Lung (tissue), 12 donors: ENCODE data around the gene PTPN3. TPM values are rescaled to one million over a fixed set of nuclear protein-coding genes. Genes with fewer than 3 reads are reported as not detected.

Experiments used
- ATAC-seq: fragments of 200-7000 bp; cut with Tn5 transposase; one replicate; pipeline ENCODE4 v1.9.1; 2020; ENCODE audit warnings: moderate number of reproducible peaks; ENCODE audit not compliant: insufficient read depth, low FRiP score
- DNase-seq, 3 donors: peaks; one replicate each; pipeline ENCODE4 v3.0.0-alpha.2; 2013 to 2017
- H3K27ac ChIP-seq, 2 donors: one replicate each; pipeline ENCODE4 v1.5.1; 2013; ENCODE audit warnings: mild to moderate bottlenecking in 2 of 2, moderate library complexity in 2 of 2, control low read depth in 1 of 2, inconsistent platforms in 1 of 2, low read depth in 1 of 2, low read length in 1 of 2
- H3K27me3 ChIP-seq, 3 donors: one replicate each; pipeline ENCODE4 v1.5.1; 2013; ENCODE audit warnings: low read length in 2 of 3; ENCODE audit not compliant: control insufficient read depth in 3 of 3, insufficient read depth in 3 of 3
- H3K36me3 ChIP-seq, 4 donors: one replicate each; pipeline ENCODE4 v1.5.1; 2013; ENCODE audit warnings: low read length in 4 of 4, mild to moderate bottlenecking in 1 of 4, moderate library complexity in 1 of 4; ENCODE audit not compliant: control insufficient read depth in 4 of 4, insufficient read depth in 4 of 4
- H3K4me1 ChIP-seq, 5 donors: one replicate each; pipeline ENCODE4 v1.5.1; 2013; ENCODE audit warnings: low read length in 5 of 5, mild to moderate bottlenecking in 2 of 5, moderate library complexity in 1 of 5; ENCODE audit not compliant: control insufficient read depth in 5 of 5, insufficient read depth in 5 of 5
- H3K4me3 ChIP-seq: one replicate; pipeline ENCODE4 v1.5.1; 2013; ENCODE audit warnings: mild to moderate bottlenecking, control low read depth, moderate library complexity
- H3K9ac ChIP-seq, 2 donors: one replicate each; pipeline ENCODE4 v1.5.1; 2013; ENCODE audit warnings: low read length in 2 of 2, control low read depth in 1 of 2; ENCODE audit not compliant: insufficient read depth in 1 of 2
- H3K9me3 ChIP-seq, 4 donors: one replicate each; pipeline ENCODE4 v1.5.1; 2013; ENCODE audit warnings: low read length in 3 of 4, mild to moderate bottlenecking in 1 of 4, moderate library complexity in 1 of 4; ENCODE audit not compliant: control insufficient read depth in 4 of 4, insufficient read depth in 3 of 4
- WGBS, 2 donors: extraction: QIAGEN DNeasy Blood & Tissue Kit; methylation state at CpG; one replicate each; pipeline ENCODE4 v1.1.7; 2013; 5-methylcytosine and 5-hydroxymethylcytosine counted together
- polyA plus RNA-seq, 2 donors: library from polyadenylated mRNA; stranded (reverse); fragments of 200-250 nt; gene quantifications; one replicate each; pipeline ENCODE4 v1.2.1, GENCODE V29; 2013
- total RNA-seq, 2 donors: library from RNA; depleted of rRNA in 1 of 2; stranded (reverse); fragments of >200 nt in 1 of 2; gene quantifications; one replicate each; pipeline ENCODE4 v1.2.1, GENCODE V29; 2014 to 2021
- TF ChIP-seq, protein P1 (sequence below): IDR thresholded peaks from 2 replicates; pipeline ENCODE4 v1.5.1; 2012; ENCODE audit warnings: mild to moderate bottlenecking; ENCODE audit errors: control extremely low read depth, extremely low read depth
- donor health status: control.
- donor health status: control.
- donor health status: Bipolar disorder and iron deficiency.
- donor health status: healthy.
- donor health status: DM: yes; HTN: yes; CAD: no.

PTPN3 gene
- total and polyA plus RNA-seq, 4 donors = 5.7 to 16.9 (median 11.2) TPM

DNA sequence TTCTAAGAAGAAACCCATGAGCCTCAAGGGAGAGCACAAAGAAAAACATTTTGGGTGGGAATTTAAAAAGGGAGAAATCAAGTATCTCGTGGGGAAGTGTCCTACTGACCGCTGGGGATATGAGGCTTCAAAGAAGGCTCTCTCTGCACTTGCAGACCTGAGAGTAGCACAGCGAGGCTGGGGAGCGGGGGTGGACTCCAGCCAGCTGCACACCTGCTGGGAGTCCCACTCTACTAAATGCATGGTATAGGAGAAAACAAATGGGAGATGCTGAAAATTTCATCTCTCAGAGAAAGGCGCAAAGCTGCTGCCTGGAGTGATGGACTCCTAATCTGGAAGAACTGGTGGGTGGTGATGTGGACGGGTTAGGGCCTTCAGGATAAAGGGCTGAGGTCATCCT is 110.3 kb downstream of the PTPN3 start:
- peaks cover 7 to 14% (median 8%) of the 10 kb centered on the region in 4 donors for H3K36me3 ChIP-seq
- H3K27ac ChIP-seq = no peak overlapping the region
- TF ChIP-seq, protein P1, sequence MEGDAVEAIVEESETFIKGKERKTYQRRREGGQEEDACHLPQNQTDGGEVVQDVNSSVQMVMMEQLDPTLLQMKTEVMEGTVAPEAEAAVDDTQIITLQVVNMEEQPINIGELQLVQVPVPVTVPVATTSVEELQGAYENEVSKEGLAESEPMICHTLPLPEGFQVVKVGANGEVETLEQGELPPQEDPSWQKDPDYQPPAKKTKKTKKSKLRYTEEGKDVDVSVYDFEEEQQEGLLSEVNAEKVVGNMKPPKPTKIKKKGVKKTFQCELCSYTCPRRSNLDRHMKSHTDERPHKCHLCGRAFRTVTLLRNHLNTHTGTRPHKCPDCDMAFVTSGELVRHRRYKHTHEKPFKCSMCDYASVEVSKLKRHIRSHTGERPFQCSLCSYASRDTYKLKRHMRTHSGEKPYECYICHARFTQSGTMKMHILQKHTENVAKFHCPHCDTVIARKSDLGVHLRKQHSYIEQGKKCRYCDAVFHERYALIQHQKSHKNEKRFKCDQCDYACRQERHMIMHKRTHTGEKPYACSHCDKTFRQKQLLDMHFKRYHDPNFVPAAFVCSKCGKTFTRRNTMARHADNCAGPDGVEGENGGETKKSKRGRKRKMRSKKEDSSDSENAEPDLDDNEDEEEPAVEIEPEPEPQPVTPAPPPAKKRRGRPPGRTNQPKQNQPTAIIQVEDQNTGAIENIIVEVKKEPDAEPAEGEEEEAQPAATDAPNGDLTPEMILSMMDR = no peak
- WGBS, 2 donors = 86% methylated on average over 6 of the region's 6 CpGs
- no peak overlapping the region for H3K9ac ChIP-seq
- H3K27me3 ChIP-seq = no peaks in the 10 kb centered on the region
- ATAC-seq (no peak), DNase-seq (no peak)
- peaks cover 0 to 4% (median 0%) of the 10 kb centered on the region in 5 donors for H3K4me1 ChIP-seq
- H3K4me3 ChIP-seq = no peak overlapping the region
- H3K9me3 ChIP-seq = no peaks in the 10 kb centered on the region

DNA sequence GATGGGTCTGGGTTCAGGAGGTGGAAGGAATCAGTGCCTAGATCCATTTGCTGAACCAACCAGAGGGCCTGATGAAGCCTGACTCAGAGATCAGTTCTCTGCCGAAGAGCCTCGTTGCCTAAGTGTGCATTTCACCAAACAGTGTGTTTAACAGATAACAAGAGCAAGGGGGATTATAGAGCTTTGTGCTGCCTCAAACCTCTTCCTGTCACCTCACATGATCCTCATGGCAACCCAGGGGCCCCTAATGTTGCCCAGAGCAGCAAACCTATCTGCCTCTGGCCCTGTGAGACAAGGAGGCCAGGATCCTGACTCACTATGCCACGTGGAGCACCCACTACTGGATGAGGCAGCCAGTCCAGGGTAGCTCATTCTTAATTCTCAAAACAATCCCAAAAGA is 110.9 kb downstream of the PTPN3 start:
- H3K36me3 ChIP-seq = peaks cover 7 to 14% (median 8%) of the 10 kb centered on the region in 4 donors
- WGBS, 2 donors = 66 to 73% methylated on average over 3 of the region's 3 CpGs

DNA sequence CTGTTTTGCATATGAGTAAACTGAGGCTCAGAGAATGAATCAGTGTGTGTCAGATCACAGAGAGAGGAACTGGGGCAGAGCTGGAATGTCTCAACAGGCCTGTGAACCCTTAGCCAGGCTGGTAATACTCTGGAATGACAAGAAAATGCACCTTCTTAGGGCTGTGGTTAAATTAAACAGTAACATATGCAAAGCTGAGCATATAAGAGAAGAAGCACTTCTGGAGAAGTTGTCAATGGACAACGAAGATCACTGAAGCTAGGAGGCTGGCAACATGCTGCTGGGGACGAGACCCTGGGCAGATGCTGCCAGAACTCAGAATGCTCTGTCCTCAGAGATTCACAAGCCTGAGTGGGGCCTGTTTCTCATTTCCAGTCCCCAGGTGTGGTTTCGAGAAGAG is 112.6 kb downstream of the PTPN3 start:
- ATAC-seq (no peak), DNase-seq (no peak)
- Histone ChIP-seq H3K9ac (no peak overlapping the region), H3K4me1 (no peaks in the 10 kb centered on the region), H3K36me3 (peaks cover 5 to 14% (median 14%) of the 10 kb centered on the region in 4 donors), H3K4me3 (no peak overlapping the region), H3K27ac (no peak overlapping the region), H3K27me3 (no peaks in the 10 kb centered on the region), H3K9me3 (no peaks in the 10 kb centered on the region)
- TF ChIP-seq, protein P1 = no peak
- 81 to 83% methylated on average over 3 of the region's 3 CpGs for WGBS, 2 donors

More for the DNA sequence above, 110.9 kb downstream of the PTPN3 start:
- peaks cover 0 to 4% (median 0%) of the 10 kb centered on the region in 5 donors for H3K4me1 ChIP-seq
- no peak overlapping the region for H3K4me3 ChIP-seq
- TF ChIP-seq, protein P1 = no peak
- H3K27me3 ChIP-seq = no peaks in the 10 kb centered on the region
- no peak overlapping the region for H3K9ac ChIP-seq
- DNase-seq (no peak), ATAC-seq (no peak)
- H3K9me3 ChIP-seq = no peaks in the 10 kb centered on the region
- no peak overlapping the region for H3K27ac ChIP-seq

DNA sequence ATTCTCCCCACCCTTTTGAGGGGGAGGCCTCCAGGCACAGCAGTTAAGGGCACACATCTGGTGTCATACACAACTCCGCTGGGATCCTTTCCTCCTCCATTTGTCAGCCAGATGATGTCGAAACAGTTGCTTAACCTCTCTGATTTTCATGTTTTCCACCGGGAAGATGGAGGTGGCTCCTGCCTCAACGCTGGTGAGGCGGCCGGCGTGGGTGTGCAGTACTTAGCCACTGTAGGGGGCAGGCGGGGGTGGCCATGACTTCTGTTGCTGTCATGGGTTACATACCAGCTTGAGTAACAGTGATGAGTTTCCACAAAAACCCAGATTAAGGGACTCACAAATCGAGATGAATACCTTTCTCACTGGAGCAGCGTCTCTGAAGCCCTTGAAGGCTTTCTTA is 114.2 kb downstream of the PTPN3 start:
- no peaks in the 10 kb centered on the region for H3K27me3 ChIP-seq
- no peak overlapping the region for H3K9ac ChIP-seq
- peaks cover 3 to 14% (median 11%) of the 10 kb centered on the region in 4 donors for H3K36me3 ChIP-seq
- no peaks in the 10 kb centered on the region for H3K4me1 ChIP-seq
- 83 to 91% methylated on average over 10 of the region's 10 CpGs for WGBS, 2 donors
- no peaks in the 10 kb centered on the region for H3K9me3 ChIP-seq
- H3K27ac ChIP-seq = no peak overlapping the region
- H3K4me3 ChIP-seq = no peak overlapping the region
- TF ChIP-seq, protein P1 = no peak
- ATAC-seq (no peak), DNase-seq (no peak)
